Epithelial cell of esophagus (primary cell): Measurements from ENCODE around the gene CORIN.
A peak's percentile ranks its signal among the peaks of the same experiment; 100 is the strongest.

Source experiments
- DNase-seq: peaks from one replicate; pipeline ENCODE4 v3.0.0; 2010; ENCODE audit warnings: low read depth
- H3K4me3 ChIP-seq: 2 replicates; pipeline ENCODE4 v1.5.1; 2011; ENCODE audit warnings: mild to moderate bottlenecking, low read length, control low read depth
- TF ChIP-seq, protein P1 (sequence below): IDR thresholded peaks from 2 replicates; pipeline ENCODE4 v1.5.1; 2011; ENCODE audit warnings: low read depth, mild to moderate bottlenecking, low read length, control low read depth, inconsistent platforms; ENCODE audit not compliant: insufficient read depth; ENCODE audit errors: missing control alignments

Gene CORIN

DNA sequence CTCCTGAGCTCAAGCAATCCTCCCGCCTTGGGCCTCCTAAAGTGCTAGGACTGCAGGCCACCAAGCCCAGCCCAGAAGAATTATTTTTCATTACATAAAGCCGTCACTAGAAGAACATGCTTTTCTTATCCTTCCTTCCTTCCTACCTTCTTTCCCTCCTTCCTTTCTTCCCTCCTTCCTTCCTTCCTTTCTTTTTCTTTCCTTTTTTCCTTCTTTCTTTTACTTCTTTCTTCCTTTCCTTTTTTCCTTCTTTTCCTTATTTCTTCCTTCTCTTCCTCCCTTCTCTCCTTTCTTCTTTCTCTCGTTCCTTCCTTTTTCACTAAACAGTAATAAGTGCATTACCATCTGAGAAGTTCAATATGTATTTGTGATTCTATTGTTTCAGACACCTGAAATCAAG, 231.4 kb downstream of the CORIN start:
- TF ChIP-seq, protein P1, sequence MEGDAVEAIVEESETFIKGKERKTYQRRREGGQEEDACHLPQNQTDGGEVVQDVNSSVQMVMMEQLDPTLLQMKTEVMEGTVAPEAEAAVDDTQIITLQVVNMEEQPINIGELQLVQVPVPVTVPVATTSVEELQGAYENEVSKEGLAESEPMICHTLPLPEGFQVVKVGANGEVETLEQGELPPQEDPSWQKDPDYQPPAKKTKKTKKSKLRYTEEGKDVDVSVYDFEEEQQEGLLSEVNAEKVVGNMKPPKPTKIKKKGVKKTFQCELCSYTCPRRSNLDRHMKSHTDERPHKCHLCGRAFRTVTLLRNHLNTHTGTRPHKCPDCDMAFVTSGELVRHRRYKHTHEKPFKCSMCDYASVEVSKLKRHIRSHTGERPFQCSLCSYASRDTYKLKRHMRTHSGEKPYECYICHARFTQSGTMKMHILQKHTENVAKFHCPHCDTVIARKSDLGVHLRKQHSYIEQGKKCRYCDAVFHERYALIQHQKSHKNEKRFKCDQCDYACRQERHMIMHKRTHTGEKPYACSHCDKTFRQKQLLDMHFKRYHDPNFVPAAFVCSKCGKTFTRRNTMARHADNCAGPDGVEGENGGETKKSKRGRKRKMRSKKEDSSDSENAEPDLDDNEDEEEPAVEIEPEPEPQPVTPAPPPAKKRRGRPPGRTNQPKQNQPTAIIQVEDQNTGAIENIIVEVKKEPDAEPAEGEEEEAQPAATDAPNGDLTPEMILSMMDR, result no peak
- DNase-seq, result no peak
- H3K4me3 ChIP-seq, result no peak overlapping the region

DNA sequence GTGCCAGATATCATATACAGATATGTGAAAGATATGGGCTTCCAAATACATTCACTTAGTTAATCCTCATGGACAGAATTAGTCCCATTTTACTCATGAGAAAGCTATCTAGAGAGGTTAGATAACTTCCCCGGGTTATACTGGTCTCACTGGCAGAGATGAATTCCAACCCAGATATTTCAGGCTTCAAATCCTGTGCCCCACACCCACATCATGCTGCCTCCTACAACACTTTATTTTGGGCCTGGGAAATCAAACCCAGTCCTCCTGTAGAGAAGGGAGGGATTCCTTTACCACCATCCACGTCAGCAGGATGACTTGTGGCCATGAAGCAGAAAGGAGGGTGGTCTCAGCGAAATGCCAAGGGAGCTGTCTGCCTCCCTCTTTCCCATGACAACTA, 239.0 kb downstream of the CORIN start:
- DNase-seq, result no peak
- TF ChIP-seq, protein P1, result no peak
- no peak overlapping the region for H3K4me3 ChIP-seq

DNA sequence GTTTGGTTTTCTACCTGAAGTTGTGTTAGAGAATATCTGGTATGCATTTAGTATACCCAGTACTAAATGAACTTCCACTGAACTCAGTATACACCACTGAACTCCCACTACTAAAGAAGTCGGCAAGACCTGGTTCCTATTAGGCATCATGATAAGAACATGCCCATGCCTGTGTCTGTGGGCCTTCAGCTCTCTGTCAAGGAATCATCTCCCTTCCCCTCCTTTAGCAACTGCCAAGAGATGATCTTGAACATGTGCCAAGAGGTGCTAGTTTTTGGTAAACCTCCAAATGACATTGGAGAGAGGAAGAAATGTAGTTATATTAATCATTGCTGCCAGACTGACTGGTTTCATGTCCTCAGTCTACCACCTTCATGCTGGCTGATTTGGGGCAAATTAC, 239.5 kb downstream of the CORIN start:
- DNase-seq, result peak; percentile 65
- TF ChIP-seq, protein P1, result no peak

DNA sequence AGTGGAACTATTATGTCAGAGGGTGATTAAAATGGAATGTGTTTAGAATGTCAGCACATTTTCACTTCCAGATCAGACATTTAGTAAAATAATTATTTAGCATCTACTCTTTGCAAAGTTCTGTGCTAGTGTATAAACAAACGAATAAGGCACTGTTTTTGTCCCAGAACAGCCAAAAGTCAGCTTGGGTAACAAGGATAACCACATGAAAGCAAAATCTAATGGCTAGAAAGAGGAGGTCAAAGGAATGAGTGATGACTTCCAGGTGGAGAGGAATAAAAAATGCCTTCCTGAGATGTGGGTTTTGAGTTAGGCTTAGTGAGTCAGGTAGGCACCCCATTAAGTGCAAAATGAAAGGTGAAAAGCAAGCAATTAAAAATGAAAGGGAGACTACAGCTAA, 240.2 kb downstream of the CORIN start:
- H3K4me3 ChIP-seq, result no peak overlapping the region
- TF ChIP-seq, protein P1, result no peak
- DNase-seq, result no peak

More for the DNA sequence above, 239.5 kb downstream of the CORIN start:
- H3K4me3 ChIP-seq, result no peak overlapping the region

DNA sequence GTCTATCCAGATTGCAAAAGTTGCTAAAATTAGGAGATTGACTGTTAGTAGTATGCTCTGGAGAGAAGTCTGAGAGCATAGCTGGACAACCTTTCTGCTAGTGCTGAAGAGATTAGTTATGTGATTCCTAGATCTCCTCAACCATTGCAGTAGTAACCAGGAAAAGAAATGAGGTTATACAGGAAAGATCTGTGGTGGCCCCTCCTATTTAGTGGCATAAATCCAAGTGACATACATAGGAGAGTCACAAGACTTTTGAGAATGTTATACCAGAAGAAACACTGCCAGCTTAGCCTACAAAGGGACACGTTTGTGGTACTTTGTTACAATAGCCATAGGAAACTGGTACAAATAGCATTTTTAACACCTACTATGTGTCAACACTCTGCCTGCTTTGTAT, 247.5 kb downstream of the CORIN start:
- H3K4me3 ChIP-seq, result no peak overlapping the region
- TF ChIP-seq, protein P1, result no peak
- DNase-seq, result no peak

DNA sequence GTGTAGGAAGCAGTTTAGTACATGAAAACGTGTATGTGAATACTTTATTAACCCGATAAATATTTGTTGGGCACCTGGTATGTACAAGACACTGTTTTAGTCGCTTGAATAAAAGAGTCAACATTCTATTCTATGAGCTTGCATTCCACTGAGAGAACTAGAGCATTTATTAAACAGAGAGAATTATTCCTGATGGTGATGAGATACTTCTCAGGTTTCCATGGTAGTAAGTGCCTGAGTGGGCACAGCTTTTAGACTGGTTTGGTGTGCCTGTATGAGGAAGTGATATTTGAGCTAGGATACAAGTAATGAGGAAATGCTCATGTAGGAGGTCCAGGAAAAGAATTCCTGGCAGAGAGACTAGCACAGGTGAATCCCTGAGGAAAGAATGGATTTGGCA, 258.6 kb downstream of the CORIN start:
- no peak for DNase-seq
- TF ChIP-seq, protein P1, result no peak
- H3K4me3 ChIP-seq, result no peak overlapping the region

DNA sequence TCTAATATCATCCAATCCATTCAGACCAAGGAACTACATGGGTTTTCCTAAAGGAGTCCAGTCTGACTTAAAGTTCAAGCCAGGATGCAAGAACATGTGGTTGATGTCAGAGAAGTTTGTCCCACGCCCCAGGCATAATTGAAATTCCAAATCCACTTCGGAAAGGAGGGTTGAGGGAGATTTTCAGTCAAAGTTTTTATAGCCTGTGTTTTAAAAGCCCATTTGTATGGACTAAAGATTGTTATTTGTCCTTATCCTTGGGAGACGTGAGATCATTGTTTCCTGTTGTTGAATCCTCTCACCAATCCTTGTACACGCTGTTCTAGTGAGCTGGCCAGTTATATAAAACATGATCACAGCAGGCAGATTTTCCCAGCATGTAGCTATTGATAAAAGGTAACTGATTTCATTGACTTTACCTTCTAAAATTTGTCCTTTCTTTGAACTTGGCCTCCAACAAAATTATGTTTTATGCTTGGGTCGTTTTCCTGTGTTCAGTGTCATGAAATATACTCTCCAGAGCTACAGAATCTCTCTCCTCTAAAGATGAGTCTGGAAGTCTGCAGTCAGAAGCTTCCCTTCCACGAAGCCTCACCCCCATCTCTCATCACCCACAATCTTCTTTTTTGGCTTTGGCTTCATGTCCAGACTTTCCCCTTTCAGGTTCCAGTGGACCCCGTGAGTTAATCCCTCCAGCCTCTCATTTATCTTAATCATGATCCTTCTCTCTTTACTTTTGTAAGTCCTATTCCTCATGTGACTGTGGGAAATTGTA, 259.9 kb downstream of the CORIN start:
- TF ChIP-seq, protein P1, result no peak

More for the DNA sequence above, 259.9 kb downstream of the CORIN start:
- H3K4me3 ChIP-seq, result no peak overlapping the region
- DNase-seq, result no peak
